Smooth muscle cell (in vitro differentiated cells): ENCODE results near the gene S100A2. TPM values are rescaled to one million over a fixed set of nuclear protein-coding genes. Genes with fewer than 3 reads are reported as not detected.
"Not testable (repeated sequence)": the region's sequence is repeated elsewhere in the genome, so short reads cannot be mapped to it uniquely, and the experiment has no call there.

Experiments used
- DNase-seq: peaks from one replicate; lab custom pipeline; 2025; ENCODE audit not compliant: unreplicated experiment; lab: John Stamatoyannopoulos, UW
- H2AFZ ChIP-seq: fragments of 200-600 bp; sonication (generic); 2 replicates; pipeline ENCODE4 v1.6.0; 2016; ENCODE audit warnings: antibody characterized with exemption, low read depth, mild to moderate bottlenecking
- H3F3A ChIP-seq: fragments of 200-600 bp; sonication (generic); 2 replicates; pipeline ENCODE4 v1.6.0; 2017; ENCODE audit warnings: antibody characterized with exemption, low read depth
- H3K27ac ChIP-seq: fragments of 200-600 bp; sonication (generic); 2 replicates; pipeline ENCODE4 v1.5.1; 2016; ENCODE audit warnings: low read depth, mild to moderate bottlenecking
- H3K27me3 ChIP-seq: fragments of 200-600 bp; sonication (generic); 2 replicates; pipeline ENCODE4 v1.6.1; 2016; ENCODE audit warnings: low read depth, mild to moderate bottlenecking
- H3K36me3 ChIP-seq: fragments of 200-600 bp; sonication (generic); 2 replicates; pipeline ENCODE4 v1.5.1; 2016; ENCODE audit warnings: low read depth
- H3K4me1 ChIP-seq: fragments of 200-600 bp; sonication (generic); 2 replicates; pipeline ENCODE4 v1.5.1; 2016; ENCODE audit warnings: low read depth
- H3K4me2 ChIP-seq: fragments of 200-600 bp; sonication (generic); 2 replicates; pipeline ENCODE4 v1.6.0; 2016; ENCODE audit warnings: mild to moderate bottlenecking
- H3K4me3 ChIP-seq: fragments of 200-600 bp; sonication (generic); 2 replicates; pipeline ENCODE4 v1.5.1; 2016; ENCODE audit warnings: mild to moderate bottlenecking
- H3K79me2 ChIP-seq: fragments of 200-600 bp; sonication (generic); 2 replicates; pipeline ENCODE4 v1.6.0; 2016; ENCODE audit warnings: low read depth, mild to moderate bottlenecking
- H3K9ac ChIP-seq: fragments of 200-600 bp; sonication (generic); 2 replicates; pipeline ENCODE4 v1.6.0; 2016; ENCODE audit warnings: low read depth
- H3K9me3 ChIP-seq: fragments of 200-600 bp; sonication (generic); replicated peaks from 2 replicates; pipeline ENCODE4 v1.5.1; 2016; ENCODE audit warnings: low read depth
- H4K20me1 ChIP-seq: fragments of 200-600 bp; sonication (generic); 2 replicates; pipeline ENCODE4 v1.6.0; 2016; ENCODE audit warnings: low read depth
- CTCF ChIP-seq: fragments of 200-600 bp; sonication (generic); IDR thresholded peaks from 2 replicates; pipeline ENCODE4 v1.5.1; 2017; ENCODE audit warnings: borderline replicate concordance, mild to moderate bottlenecking, antibody characterized with exemption; ENCODE audit not compliant: insufficient read depth, poor library complexity, severe bottlenecking
- WGBS: methylation state at CpG from one replicate; pipeline ENCODE4 v1.1.7; 2016; ENCODE audit warnings: low lambda C conversion rate; 5-methylcytosine and 5-hydroxymethylcytosine counted together
- polyA plus RNA-seq: library from polyadenylated mRNA; unstranded; fragments of >200 nt; fragmentation: Nextera tagmentation; extraction: Ambion mirVana; gene quantifications from 2 replicates; pipeline ENCODE4 v1.2.1, GENCODE V29; 2016
- total RNA-seq: library from RNA; depleted of rRNA; stranded (reverse); fragments of >200 nt; gene quantifications from 2 replicates; pipeline ENCODE4 v1.2.3, GENCODE V29; 2014

The S100A2 gene
- total and polyA plus RNA-seq, 2 experiments from 2014 or later = 7.3 to 16.6 TPM

GRCh38 chr1:153525088-153525728, 40.4 kb downstream of the S100A2 start:
- Histone ChIP-seq H3K4me1 (no peaks in the 10 kb centered on the region), H3K79me2 (no peaks in the 10 kb centered on the region), H3K4me2 (no peak overlapping the region), H2AFZ (no peak overlapping the region), H3F3A (no peaks in the 10 kb centered on the region), H3K36me3 (no peaks in the 10 kb centered on the region), H3K4me3 (no peak overlapping the region), H4K20me1 (no peaks in the 10 kb centered on the region), H3K9me3 (no peaks in the 10 kb centered on the region), H3K27ac (no peak overlapping the region), H3K27me3 (no peaks in the 10 kb centered on the region), H3K9ac (no peak overlapping the region)
- 29% methylated on average over 3 of the region's 3 CpGs for WGBS
- no peak for DNase-seq
- no peak for TF ChIP-seq CTCF

GRCh38 chr1:153522353-153523048, 43.1 kb downstream of the S100A2 start:
- not testable (repeated sequence) for H3K27me3 ChIP-seq, H3K9ac ChIP-seq, H4K20me1 ChIP-seq, DNase-seq, H3K4me2 ChIP-seq, H3K79me2 ChIP-seq, H3K27ac ChIP-seq, H3K36me3 ChIP-seq, H3K4me3 ChIP-seq, H3K4me1 ChIP-seq, H3K9me3 ChIP-seq, H3F3A ChIP-seq, H2AFZ ChIP-seq
- 85% methylated on average over 14 of the region's 14 CpGs for WGBS

- H3K27me3 ChIP-seq, H3K27ac ChIP-seq, H3F3A ChIP-seq, H3K4me2 ChIP-seq, DNase-seq, H3K79me2 ChIP-seq, H3K36me3 ChIP-seq, H2AFZ ChIP-seq, H3K4me3 ChIP-seq, H3K9me3 ChIP-seq, H4K20me1 ChIP-seq, H3K9ac ChIP-seq, H3K4me1 ChIP-seq: not testable (repeated sequence)
- 98% methylated on average over 33 of the region's 37 CpGs for whole genome bisulfite sequencing
These were observed 43.8 kb downstream of the S100A2 start for GRCh38 chr1:153521808-153522207.

- Histone ChIP-seq H3K4me1 (no peaks in the 10 kb centered on the region), H3K4me2 (no peak overlapping the region), H3K36me3 (no peaks in the 10 kb centered on the region), H3K27me3 (no peaks in the 10 kb centered on the region), H3K4me3 (no peak overlapping the region), H2AFZ (no peak overlapping the region), H3K27ac (no peak overlapping the region), H3F3A (no peaks in the 10 kb centered on the region), H4K20me1 (no peaks in the 10 kb centered on the region), H3K9me3 (no peaks in the 10 kb centered on the region), H3K9ac (no peak overlapping the region), H3K79me2 (no peaks in the 10 kb centered on the region)
- no peak for DNase-seq
- no peak for TF ChIP-seq CTCF
- 64% methylated on average over 4 of the region's 4 CpGs for WGBS
These were observed 44.7 kb downstream of the S100A2 start for GRCh38 chr1:153520818-153521476.

GRCh38 chr1:153520137-153520691, 45.4 kb downstream of the S100A2 start:
- not testable (repeated sequence) for H3K9ac ChIP-seq, H3K9me3 ChIP-seq, H3K27me3 ChIP-seq, H3K27ac ChIP-seq, H3F3A ChIP-seq, H3K4me2 ChIP-seq, DNase-seq, H4K20me1 ChIP-seq, H3K4me1 ChIP-seq, H2AFZ ChIP-seq, H3K79me2 ChIP-seq, H3K4me3 ChIP-seq, H3K36me3 ChIP-seq
- 67% methylated on average over 5 of the region's 5 CpGs for WGBS
